NB4 (cell line): Measurements from ENCODE around the gene CD48.
"Not testable (repeated sequence)": the region's sequence is repeated elsewhere in the genome, so short reads cannot be mapped to it uniquely, and the experiment has no call there.

ENCODE experiments used
- DNase-seq: peaks from one replicate; pipeline ENCODE4 v3.0.0; 2010; ENCODE audit warnings: low read depth
- H3K4me3 ChIP-seq: one replicate; pipeline ENCODE4 v1.5.1; 2011; ENCODE audit warnings: mild to moderate bottlenecking, low read depth, low read length, moderate library complexity
- CTCF ChIP-seq: IDR thresholded peaks from one replicate; pipeline ENCODE4 v1.5.1; 2012; ENCODE audit warnings: low read depth, low read length
- MAX ChIP-seq: IDR thresholded peaks from 2 replicates; pipeline ENCODE4 v1.6.1; 2011; ENCODE audit warnings: low read depth, low read length
- MYC ChIP-seq: IDR thresholded peaks from 2 replicates; pipeline ENCODE4 v1.6.1; 2011; ENCODE audit warnings: low read depth, low read length
- POLR2A ChIP-seq: IDR thresholded peaks from 2 replicates; pipeline ENCODE4 v1.6.1; 2011; ENCODE audit warnings: mild to moderate bottlenecking; ENCODE audit not compliant: insufficient read length; ENCODE audit errors: extremely low read depth

CD48 gene

DNA sequence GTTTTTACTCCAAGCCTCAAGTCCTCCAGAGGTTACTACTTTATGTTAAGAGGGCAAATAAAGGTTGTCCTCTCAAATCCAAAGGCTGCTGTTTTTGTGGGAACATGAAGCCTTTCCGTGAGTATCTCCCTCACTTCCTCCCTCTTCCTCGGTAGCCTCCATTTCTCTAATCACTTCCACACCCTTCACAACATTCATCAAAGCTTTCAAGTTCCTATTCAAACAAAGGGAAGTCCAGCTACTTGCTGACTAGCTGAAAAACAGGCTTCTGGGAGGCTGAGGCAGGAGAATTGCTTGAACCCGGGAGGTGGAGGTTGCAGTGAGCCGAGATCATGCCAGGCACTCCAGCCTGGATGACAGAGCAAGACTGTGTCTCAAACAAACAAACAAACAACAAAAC is 6.6 kb upstream of the CD48 start:
- no peak overlapping the region for H3K4me3 ChIP-seq
- TF ChIP-seq MAX (no peak), CTCF (no peak), MYC (no peak), POLR2A (no peak)
- DNase-seq: no peak

DNA sequence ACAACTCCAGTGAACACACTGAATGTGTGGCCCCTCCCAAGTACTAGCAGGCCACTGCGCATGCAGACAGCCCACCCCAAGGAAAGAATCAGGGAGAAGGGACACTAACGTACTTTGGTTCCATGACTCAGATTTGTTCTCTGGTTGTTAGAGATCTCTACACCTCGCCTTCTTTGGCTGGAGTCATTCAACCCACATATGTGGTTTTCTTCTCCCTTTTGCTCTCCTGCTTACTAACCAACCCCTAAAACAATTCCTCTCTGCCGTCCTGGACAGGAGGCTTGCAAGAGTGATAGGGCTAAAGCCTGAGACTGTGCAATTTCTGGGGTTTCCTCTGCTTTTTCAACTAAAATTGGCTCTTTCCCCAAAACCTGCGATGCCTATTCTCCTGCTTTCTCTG is 5.7 kb upstream of the CD48 start:
- no peak overlapping the region for H3K4me3 ChIP-seq
- TF ChIP-seq CTCF (no peak), MAX (no peak), POLR2A (no peak), MYC (no peak)
- no peak for DNase-seq

- DNase-seq: no peak
- no peak overlapping the region for H3K4me3 ChIP-seq
- TF ChIP-seq MAX (no peak), POLR2A (no peak), CTCF (no peak), MYC (no peak)
Measured at GRCh38 chr1:160716013-160716412, 4.4 kb upstream of the CD48 start.

DNA sequence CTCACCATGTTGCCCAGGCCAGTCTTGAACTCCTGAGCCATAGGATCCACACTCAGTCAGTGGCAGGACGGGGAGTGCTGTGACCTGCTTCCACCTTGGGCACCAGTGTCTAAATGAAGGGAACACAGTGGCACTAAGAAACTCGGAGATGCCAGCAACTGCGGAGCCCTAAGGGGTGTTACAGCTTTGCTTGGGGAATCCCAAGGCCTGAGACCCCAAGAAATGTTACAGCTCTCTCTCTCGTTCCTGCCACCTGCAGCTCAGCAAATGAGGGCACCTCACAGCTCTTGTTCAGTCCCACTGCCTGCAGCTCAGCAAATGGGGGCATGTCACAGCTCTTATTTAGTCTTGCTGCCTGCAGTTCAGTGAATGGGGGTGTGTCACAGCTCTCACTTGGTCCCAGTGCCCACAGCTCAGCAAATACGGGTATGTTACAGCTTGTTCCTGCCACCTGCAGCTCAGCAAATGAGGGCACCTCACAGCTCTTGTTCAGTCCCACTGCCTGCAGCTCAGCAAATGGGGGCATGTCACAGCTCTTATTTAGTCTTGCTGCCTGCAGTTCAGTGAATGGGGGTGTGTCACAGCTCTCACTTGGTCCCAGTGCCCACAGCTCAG is 2.5 kb upstream of the CD48 start:
- not testable (repeated sequence) for DNase-seq, H3K4me3 ChIP-seq

DNA sequence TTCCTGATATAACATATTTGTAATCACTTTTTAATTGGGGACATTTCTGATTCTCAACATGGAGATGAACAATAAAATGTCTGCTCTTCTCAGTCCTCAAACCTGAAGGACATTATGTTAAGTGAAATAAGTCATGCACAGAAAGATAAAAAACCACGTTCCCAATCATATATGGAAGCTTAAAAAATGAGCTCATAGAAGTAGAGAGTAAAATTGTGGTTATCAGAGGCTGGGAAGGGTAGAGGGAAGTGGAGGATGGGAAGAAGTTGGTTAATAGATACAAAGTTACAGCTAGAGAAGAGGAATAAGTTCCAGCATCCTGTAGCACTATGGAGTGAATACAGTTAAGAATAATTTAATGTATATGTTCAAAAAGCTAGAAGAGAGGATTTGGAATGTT is 1.5 kb upstream of the CD48 start:
- peak; percentile 13 for DNase-seq
- no peak overlapping the region for H3K4me3 ChIP-seq
- no peak for TF ChIP-seq CTCF
- TF ChIP-seq MAX: no peak

DNA sequence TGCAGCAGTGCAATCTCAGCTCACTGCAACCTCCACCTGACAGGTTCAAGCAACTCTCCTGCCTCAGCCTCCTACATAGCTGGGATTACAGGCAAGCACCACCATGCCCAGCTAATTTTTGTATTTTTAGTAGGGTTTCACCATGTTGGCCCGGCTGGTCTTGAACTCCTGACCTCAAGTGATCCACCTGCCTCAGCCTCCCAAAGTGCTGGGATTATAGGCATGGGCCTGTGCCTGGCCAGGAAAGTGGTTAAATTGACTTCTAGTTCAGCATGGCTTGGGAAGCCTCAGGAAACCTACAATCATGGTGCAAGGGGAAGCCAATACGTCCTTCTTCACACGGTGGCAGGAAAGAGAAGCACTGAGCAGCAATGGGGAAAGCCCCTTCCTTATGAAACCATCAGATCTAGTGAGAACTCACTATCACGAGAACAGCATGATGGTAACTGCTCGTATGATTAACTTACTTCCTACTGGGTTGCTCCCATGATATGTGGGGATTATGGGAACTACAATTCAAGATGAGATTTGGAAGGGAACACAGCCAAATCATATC is 981 bp upstream of the CD48 start:
- peak; percentile 50 for DNase-seq
- not testable (repeated sequence) for H3K4me3 ChIP-seq

DNA sequence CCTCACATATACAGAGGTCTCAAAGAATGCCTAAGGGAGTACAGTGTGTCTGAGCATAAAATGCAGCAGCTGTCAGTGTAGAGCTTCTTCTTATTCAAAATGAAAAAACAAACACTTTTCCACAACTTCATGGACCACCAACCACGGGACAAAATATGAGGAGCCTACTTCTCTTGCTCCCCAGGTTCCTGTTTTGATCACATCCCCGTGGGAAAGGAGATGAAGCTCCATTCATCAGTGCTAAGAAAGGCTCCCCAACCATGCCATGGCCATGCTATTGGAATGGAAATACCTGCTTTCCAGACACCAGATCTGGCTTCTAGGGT is 383 bp downstream of the CD48 start:
- TF ChIP-seq MAX (no peak), POLR2A (no peak), MYC (no peak), CTCF (no peak)
- DNase-seq: no peak
- H3K4me3 ChIP-seq: peak overlapping the region; percentile 40
